HG02798 (cell line): ENCODE measurements around the gene CCSER2.

Source experiments
- ATAC-seq: cut with Tn5 transposase; IDR thresholded peaks from one replicate; pipeline ENCODE4 v1.9.1; 2021; ENCODE audit warnings: mild to moderate bottlenecking; ENCODE audit not compliant: unreplicated experiment, poor library complexity

Gene CCSER2

DNA sequence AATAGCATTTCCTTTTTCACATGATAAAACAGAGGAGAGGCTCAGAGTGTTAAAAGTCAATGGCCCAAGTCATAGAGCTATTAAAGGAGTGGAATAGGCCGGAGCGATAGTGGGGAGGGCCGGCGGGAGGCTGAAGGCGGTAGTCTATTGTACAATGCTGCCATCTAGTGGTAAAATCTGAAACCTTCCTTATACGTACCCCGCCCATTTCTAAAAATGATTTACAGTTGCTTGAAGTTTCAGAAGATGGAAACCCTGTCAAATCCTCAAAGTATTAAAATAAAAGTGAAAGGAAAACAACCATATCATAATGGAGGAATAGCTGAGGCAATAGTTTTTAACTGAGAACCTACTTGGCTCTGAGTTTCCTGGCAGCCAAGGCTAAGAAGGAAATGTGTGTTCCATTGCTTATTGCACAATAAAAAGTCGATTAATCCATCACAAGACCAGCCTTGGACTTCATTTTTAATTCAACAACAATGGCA, 209.1 kb downstream of the CCSER2 start:
- peak; percentile 78 for ATAC-seq

DNA sequence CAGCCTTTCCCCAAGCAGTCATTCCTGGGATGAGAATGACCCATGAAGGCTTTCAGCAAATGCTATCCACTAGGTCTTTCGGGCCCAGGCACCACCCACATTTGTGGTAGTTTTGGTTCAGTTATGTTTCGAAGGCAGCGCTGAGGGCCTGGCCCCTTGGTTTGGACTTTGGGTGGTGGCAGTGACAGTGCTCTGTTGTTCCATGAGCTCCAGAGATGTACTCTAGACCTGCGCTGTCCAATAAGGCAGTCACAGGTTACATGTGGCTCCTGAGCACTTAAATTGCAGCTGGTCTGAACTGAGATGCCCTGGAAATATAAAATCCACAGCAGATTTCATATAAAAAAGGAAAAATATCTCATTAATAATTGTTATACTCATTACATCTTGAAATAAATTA, 209.6 kb downstream of the CCSER2 start:
- no peak for ATAC-seq

DNA sequence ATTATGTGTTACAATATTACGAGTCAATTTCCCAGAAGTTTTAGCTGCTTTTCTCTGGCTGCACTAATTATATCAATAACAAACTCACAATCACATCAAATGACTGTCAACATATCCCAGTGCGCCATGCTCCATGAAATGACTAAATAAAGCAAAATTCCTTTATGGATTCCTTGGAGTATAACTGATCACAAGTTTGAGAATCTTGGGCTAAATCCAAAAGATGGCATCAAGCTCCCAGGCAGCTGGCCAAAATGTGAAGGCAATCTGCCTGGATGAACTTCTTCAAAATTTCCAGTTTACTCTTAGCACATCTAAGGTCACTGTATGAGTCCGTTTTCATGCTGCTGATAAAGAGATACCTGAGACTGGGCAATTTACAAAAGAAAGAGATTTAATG, 210.8 kb downstream of the CCSER2 start:
- no peak for ATAC-seq

DNA sequence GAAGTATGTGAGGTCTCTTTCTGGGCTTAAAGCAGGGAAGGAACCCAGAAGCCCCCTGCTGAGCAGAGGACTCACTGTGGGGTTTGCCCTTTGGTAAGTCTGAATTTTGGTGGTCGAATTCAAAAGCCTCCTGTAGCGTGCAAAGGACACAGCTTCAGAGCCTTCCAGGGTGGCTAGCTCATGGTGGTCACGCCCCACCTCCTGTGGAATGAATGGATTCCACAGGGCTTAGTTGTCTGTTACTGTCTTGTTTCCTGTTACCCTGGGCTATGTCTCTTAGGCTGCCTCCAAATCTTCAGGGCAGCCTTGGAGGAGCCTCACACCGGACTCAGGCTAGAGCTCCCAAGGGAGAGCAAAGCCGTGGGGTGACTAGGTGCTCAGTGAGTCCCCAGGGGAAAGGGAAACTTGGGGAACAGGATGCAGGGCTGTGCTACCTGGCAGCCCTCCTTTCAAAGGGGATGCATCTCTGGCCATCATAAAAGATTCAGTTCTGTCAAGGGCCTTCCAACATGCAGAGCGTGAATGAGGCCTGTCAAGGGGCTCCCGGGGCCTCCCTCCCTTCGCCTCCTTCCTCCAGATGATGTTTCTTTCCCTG, 211.7 kb downstream of the CCSER2 start:
- ATAC-seq = peak; percentile 11

DNA sequence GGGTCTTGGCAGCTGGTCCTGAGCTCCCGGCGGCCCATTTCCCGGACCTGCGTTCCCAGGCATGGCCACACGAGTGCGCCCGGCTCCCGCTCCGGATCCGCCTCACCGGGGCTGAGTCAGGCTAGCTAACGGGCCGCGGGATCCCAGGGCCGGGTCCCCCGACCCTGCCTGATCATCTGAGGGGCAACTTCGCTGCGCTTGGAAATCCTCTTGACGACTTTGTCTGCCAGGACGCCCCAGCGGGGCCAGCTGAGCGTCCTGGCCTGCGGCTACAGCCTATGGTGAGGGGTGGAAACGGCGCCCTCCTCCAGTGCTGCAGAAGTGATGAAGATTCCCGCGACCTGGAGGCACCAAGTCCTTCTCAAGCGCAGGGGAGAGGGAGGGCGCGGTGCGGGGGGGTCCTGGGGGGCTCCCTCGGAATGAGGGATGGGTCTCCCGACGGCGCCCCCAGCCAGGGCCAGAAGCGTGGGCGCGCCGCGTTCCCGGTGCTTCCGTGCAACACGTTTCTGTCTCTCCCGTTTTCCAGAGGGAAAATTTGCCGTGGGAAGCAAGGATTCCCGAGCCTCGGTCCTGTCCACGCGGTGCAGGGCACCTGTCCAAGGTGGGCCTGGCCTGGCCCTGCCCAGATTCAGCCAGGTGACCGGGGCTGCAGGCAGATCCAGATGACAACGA, 212.4 kb downstream of the CCSER2 start:
- peak; percentile 87 for ATAC-seq

DNA sequence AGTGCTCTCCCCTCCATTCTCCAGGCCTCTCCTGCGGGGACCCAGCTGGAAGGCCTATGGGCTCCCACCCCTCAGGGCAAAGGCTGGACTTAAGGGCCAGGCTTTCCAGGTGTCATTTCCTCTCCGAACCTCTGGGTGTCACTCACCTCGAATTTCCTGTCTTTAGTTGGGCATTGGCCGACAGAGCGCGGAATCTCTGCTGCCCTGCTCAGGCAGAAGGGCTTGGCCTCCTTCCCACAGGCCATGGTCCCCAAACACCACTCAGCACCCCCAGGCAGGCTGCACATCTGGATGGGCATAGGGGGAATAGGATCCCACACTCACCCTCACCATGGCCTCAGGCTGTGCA, 212.9 kb downstream of the CCSER2 start:
- no peak for ATAC-seq

GRCh38 chr10:84542522-84543490, 214.4 kb downstream of the CCSER2 start:
- no peak for ATAC-seq

DNA sequence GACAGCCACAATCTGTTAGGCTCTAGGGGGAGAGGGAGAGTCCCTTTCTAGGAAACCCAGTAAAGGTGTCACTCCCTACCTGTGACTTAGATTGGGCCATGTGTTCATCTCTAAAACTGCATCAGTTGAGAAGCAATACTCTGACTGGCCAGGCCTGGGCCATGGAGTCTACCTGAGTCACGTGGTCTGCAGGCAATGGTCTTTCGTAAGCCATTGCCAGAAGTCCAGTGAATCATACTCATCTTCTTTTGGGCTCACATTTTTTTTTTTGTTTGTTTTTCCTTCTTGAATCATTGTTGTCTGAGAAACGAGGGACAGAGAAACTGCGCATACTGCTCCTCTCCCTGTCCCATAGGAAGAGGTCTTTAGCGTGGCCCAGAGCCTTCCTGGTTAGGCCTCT, 215.6 kb downstream of the CCSER2 start:
- ATAC-seq = no peak

GRCh38 chr10:84545651-84546050, 217.3 kb downstream of the CCSER2 start:
- no peak for ATAC-seq

- ATAC-seq = no peak
These were observed 218.2 kb downstream of the CCSER2 start for GRCh38 chr10:84546609-84547008.

- ATAC-seq = no peak
These were observed 219.2 kb downstream of the CCSER2 start for GRCh38 chr10:84547616-84548015.

GRCh38 chr10:84548869-84549268, 220.5 kb downstream of the CCSER2 start:
- ATAC-seq = no peak

DNA sequence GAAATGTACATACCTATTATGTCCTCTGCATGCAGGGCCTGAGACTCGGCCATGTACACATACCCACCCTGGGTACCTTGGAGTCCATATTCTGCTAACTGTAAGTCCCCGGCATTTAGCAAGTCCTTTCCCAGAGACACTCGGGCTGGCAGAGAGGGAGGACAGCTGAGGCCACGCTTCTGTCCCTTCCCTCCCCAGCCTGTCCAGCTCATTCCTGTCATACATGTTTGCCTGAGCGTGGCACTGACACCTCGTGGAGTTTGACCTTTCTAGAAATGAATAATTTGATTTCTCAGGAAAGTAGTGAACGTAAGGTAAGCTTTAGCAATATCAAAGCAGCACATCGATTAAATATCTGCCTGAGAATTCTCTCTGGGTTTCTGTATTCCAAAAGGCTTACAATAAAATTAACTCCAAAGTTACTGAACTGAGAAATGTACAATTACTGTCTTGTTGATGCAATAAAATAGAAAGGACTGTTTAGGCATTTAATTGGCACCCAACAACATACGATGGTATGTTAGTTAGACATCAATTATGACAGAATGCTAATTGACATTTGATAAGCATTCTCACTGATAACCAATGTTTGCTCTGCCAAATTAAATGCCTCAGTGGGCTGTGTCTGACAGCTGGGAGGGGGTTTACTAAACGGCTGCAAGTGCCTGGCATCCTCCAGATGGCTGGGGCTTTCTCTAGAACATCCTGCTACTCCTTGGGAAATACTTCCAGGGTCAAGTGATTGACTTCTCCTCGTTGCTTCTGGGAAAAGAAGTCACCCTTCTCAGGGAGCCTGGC, 221.2 kb downstream of the CCSER2 start:
- no peak for ATAC-seq

- no peak for ATAC-seq
These were observed 222.5 kb downstream of the CCSER2 start for GRCh38 chr10:84550756-84551436.

- ATAC-seq = peak; percentile 53
These were observed 223.2 kb downstream of the CCSER2 start for GRCh38 chr10:84551437-84552120.

GRCh38 chr10:84552478-84552877, 224.1 kb downstream of the CCSER2 start:
- no peak for ATAC-seq

- no peak for ATAC-seq
These were observed 234.2 kb downstream of the CCSER2 start for GRCh38 chr10:84562592-84562991.

DNA sequence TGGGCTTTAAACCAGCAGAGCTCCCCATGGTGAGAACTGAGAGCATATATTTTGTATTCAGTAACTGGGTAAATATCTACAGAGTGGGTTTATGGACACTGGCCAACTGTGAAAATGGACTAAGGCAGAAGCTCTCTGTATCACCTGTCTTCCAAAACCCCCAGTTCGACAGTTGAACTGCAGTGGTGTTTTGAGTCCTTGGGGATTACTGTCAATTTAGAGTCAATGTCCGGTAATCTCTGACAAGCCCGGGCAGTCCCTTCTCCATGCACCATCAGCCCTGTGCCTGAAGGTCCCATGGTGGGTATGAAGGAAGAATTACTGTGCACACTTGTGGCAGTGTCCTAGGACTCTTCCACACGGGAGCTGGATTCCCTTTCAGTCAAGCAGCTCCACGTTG, 235.0 kb downstream of the CCSER2 start:
- ATAC-seq = peak; percentile 87

DNA sequence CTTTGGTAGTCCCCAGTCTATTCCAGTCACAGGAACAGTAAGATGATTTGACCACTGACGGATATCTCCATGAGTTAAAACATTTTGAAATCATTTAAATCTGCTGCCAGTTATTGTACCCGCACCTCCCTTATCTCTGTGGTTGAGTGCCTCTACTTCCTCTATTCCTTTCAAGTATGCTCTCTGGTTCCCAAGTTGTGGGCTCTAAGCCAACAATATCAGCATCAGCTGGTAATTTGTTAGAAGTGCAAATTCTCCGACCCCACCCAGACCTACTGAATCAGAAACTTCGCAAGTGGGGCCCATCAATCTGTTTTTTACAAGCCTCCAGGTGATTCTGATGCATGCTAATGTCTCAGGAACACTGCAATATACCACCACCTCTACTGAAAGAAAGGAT, 235.5 kb downstream of the CCSER2 start:
- ATAC-seq = peak; percentile 45
